H1 (cell line): ENCODE results near the gene SRSF1. TPM values are rescaled to one million over a fixed set of nuclear protein-coding genes. Genes with fewer than 3 reads are reported as not detected.

ENCODE experiments used
- CTCF ChIA-PET: fragments of 300-600 bp; sonication (Branson Sonifier 250); formaldehyde crosslinking; loops from one replicate; lab custom pipeline; 2021; ENCODE audit not compliant: partially characterized antibody; lab: Charles Lee
- POLR2A ChIA-PET: fragments of 300-600 bp; sonication (Branson Sonifier 250); formaldehyde crosslinking; loops from one replicate; lab custom pipeline; 2021; ENCODE audit warnings: inconsistent platforms; ENCODE audit not compliant: partially characterized antibody; lab: Charles Lee
- DNase-seq, 2 experiments: peaks; one replicate each; pipeline versions ENCODE4 v3.0.0 to v3.0.0-alpha.2; 2010 to 2022; ENCODE audit warnings: low spot score in 2 of 2, low read depth in 1 of 2, mixed read lengths in 1 of 2
- FAIRE-seq: peaks from 2 replicates; lab custom pipeline; 2011; peaks lifted over from hg19 to GRCh38; lab: Jason Lieb, UNC
- H2AFZ ChIP-seq: 2 replicates; pipeline ENCODE4 v1.8.1; 2012; ENCODE audit warnings: low read length, inconsistent platforms
- H2AK5ac ChIP-seq: 2 replicates; pipeline ENCODE4 v1.6.1; 2013; ENCODE audit warnings: low read depth, low read length
- H2BK120ac ChIP-seq: replicated peaks from 2 replicates; pipeline ENCODE3; 2013; ENCODE audit warnings: low read depth, low read length, inconsistent platforms
- H2BK12ac ChIP-seq: 2 replicates; pipeline ENCODE4 v1.6.1; 2013; ENCODE audit warnings: low read depth, low read length
- H2BK15ac ChIP-seq: 2 replicates; pipeline ENCODE4 v1.6.1; 2013; ENCODE audit warnings: low read length
- H2BK20ac ChIP-seq: 2 replicates; pipeline ENCODE4 v1.6.1; 2013; ENCODE audit warnings: low read length
- H2BK5ac ChIP-seq: 2 replicates; pipeline ENCODE4 v1.6.1; 2013; ENCODE audit warnings: low read depth, low read length
- H3K14ac ChIP-seq: 2 replicates; pipeline ENCODE4 v1.6.1; 2013; ENCODE audit warnings: inconsistent platforms; ENCODE audit not compliant: insufficient read length
- H3K18ac ChIP-seq: 2 replicates; pipeline ENCODE4 v1.6.1; 2013; ENCODE audit warnings: low read length; ENCODE audit errors: extremely low read depth
- H3K23ac ChIP-seq: 2 replicates; pipeline ENCODE4 v1.6.1; 2013; ENCODE audit warnings: inconsistent platforms; ENCODE audit not compliant: insufficient read length
- H3K23me2 ChIP-seq: 2 replicates; pipeline ENCODE4 v1.6.1; 2013; ENCODE audit warnings: low read depth, low read length
- H3K27ac ChIP-seq: 2 replicates; pipeline ENCODE4 v1.6.1; 2011; ENCODE audit warnings: low read depth, low read length, inconsistent platforms
- H3K27me3 ChIP-seq, 4 experiments: replicated peaks in 1 of 4; 1 replicate in 1 of 4; 2 replicates in 3 of 4; pipeline versions ENCODE4 v1.6.1 to v1.8.1; 2011 to 2013; ENCODE audit warnings: low read length in 3 of 4, mild to moderate bottlenecking in 3 of 4, inconsistent platforms in 2 of 4, mixed read lengths in 2 of 4, moderate library complexity in 1 of 4; ENCODE audit not compliant: control insufficient read depth in 3 of 4, insufficient read depth in 3 of 4; ENCODE audit errors: extremely low read depth in 1 of 4
- H3K36me3 ChIP-seq, 4 experiments: 2 replicates each; pipeline versions ENCODE4 v1.6.1 to v1.8.1; 2011 to 2013; ENCODE audit warnings: mild to moderate bottlenecking in 4 of 4, low read length in 3 of 4, moderate library complexity in 2 of 4, control low read depth in 1 of 4, inconsistent platforms in 1 of 4; ENCODE audit not compliant: insufficient read depth in 4 of 4, control insufficient read depth in 2 of 4
- H3K4ac ChIP-seq: replicated peaks from 2 replicates; pipeline ENCODE3; 2013; ENCODE audit warnings: low read length, low read depth, mixed read lengths, inconsistent platforms; ENCODE audit not compliant: insufficient read length
- H3K4me1 ChIP-seq, 4 experiments: replicated peaks in 1 of 4; 1 replicate in 1 of 4; 2 replicates in 3 of 4; pipeline versions ENCODE4 v1.6.1 to v1.8.1; 2011 to 2013; ENCODE audit warnings: low read length in 3 of 4, inconsistent platforms in 2 of 4, mixed read lengths in 1 of 4; ENCODE audit not compliant: insufficient read depth in 4 of 4, control insufficient read depth in 3 of 4
- H3K4me2 ChIP-seq, 2 experiments: 2 replicates each; pipeline versions ENCODE4 v1.6.1 to v1.8.1; 2011 to 2013; ENCODE audit warnings: low read depth in 2 of 2, low read length in 2 of 2, control low read depth in 1 of 2, inconsistent platforms in 1 of 2, mild to moderate bottlenecking in 1 of 2; ENCODE audit not compliant: insufficient read depth in 1 of 2
- H3K4me3 ChIP-seq, 4 experiments: fragments of 200-600, 300-600 bp in 1 of 4; sonication (generic), shearing (Covaris generic), sonication (Bioruptor Twin) in 1 of 4; 2 replicates each; pipeline versions ENCODE4 v1.5.1 to v1.8.1; 2011 to 2016; ENCODE audit warnings: low read length in 4 of 4, low read depth in 3 of 4, control low read depth in 2 of 4, inconsistent platforms in 2 of 4, mild to moderate bottlenecking in 2 of 4, mixed read lengths in 1 of 4, moderate library complexity in 1 of 4; ENCODE audit not compliant: insufficient read depth in 2 of 4; ENCODE audit errors: extremely low read depth in 1 of 4
- H3K56ac ChIP-seq: replicated peaks from 2 replicates; pipeline ENCODE3; 2013; ENCODE audit warnings: low read depth, mild to moderate bottlenecking, mixed read lengths, low read length, inconsistent platforms; ENCODE audit not compliant: insufficient read length
- H3K79me1 ChIP-seq: 2 replicates; pipeline ENCODE4 v1.6.1; 2013; ENCODE audit warnings: low read depth, low read length, control low read depth
- H3K79me2 ChIP-seq, 2 experiments: 2 replicates each; pipeline versions ENCODE4 v1.6.1 to v1.8.1; 2012 to 2013; ENCODE audit warnings: low read length in 2 of 2, mild to moderate bottlenecking in 2 of 2, inconsistent platforms in 1 of 2; ENCODE audit not compliant: insufficient read depth in 2 of 2, control insufficient read depth in 1 of 2
- H3K9ac ChIP-seq, 4 experiments: replicated peaks in 1 of 4; 1 replicate in 1 of 4; 2 replicates in 3 of 4; pipeline versions ENCODE4 v1.6.1 to v1.8.1; 2011 to 2013; ENCODE audit warnings: low read depth in 3 of 4, low read length in 3 of 4, control low read depth in 2 of 4, mild to moderate bottlenecking in 2 of 4, moderate library complexity in 2 of 4, inconsistent platforms in 1 of 4; ENCODE audit errors: extremely low read depth in 1 of 4
- H3K9me3 ChIP-seq, 2 experiments: 2 replicates each; pipeline versions ENCODE4 v1.6.1 to v1.8.1; 2012 to 2013; ENCODE audit warnings: mild to moderate bottlenecking in 2 of 2, moderate library complexity in 2 of 2, control low read depth in 1 of 2, inconsistent platforms in 1 of 2, low read depth in 1 of 2, low read length in 1 of 2, mixed read lengths in 1 of 2; ENCODE audit not compliant: insufficient read depth in 2 of 2
- H4K20me1 ChIP-seq, 2 experiments: replicated peaks in 1 of 2; 2 replicates each; pipeline versions ENCODE3 to v1.8.1; 2011 to 2013; ENCODE audit warnings: inconsistent platforms in 2 of 2, low read length in 2 of 2, mild to moderate bottlenecking in 1 of 2; ENCODE audit not compliant: insufficient read depth in 2 of 2, control insufficient read depth in 1 of 2
- H4K5ac ChIP-seq: 2 replicates; pipeline ENCODE4 v1.6.1; 2013; ENCODE audit warnings: low read length, low read depth, mixed read lengths, inconsistent platforms; ENCODE audit not compliant: insufficient read length
- H4K8ac ChIP-seq: 2 replicates; pipeline ENCODE4 v1.8.0; 2013; ENCODE audit warnings: mild to moderate bottlenecking, moderate library complexity, low read length, inconsistent platforms; ENCODE audit not compliant: insufficient read depth; ENCODE audit errors: extremely low read depth
- H4K91ac ChIP-seq: replicated peaks from 2 replicates; pipeline ENCODE3; 2013; ENCODE audit warnings: low read length, mixed read lengths, inconsistent platforms; ENCODE audit not compliant: insufficient read length
- BCL11A ChIP-seq, 2 experiments: IDR thresholded peaks; one replicate each; pipeline ENCODE4 v1.6.1; 2011; ENCODE audit warnings: low read depth in 2 of 2, low read length in 2 of 2, mild to moderate bottlenecking in 2 of 2
- BRCA1 ChIP-seq: IDR thresholded peaks from 2 replicates; pipeline ENCODE4 v1.6.1; 2012; ENCODE audit warnings: low read depth, low read length, improper control_type of control experiment
- CTBP2 ChIP-seq: IDR thresholded peaks from 2 replicates; pipeline ENCODE4 v1.7.0; 2011; ENCODE audit warnings: borderline replicate concordance, mild to moderate bottlenecking, moderate library complexity, mixed read lengths, low read length; ENCODE audit not compliant: insufficient read depth, insufficient read length
- EP300 ChIP-seq, 2 experiments: IDR thresholded peaks; 1 replicate in 1 of 2; 2 replicates in 1 of 2; pipeline ENCODE4 v1.6.1; 2011 to 2012; ENCODE audit warnings: low read depth in 2 of 2, low read length in 2 of 2, mild to moderate bottlenecking in 2 of 2, borderline replicate concordance in 1 of 2, inconsistent platforms in 1 of 2, moderate library complexity in 1 of 2
- KDM5A ChIP-seq: fragments of 200-600 bp; IDR thresholded peaks from 2 replicates; pipeline ENCODE4 v1.7.1; 2012; ENCODE audit warnings: mild to moderate bottlenecking, low read length, inconsistent platforms, mixed read lengths
- NRF1 ChIP-seq: IDR thresholded peaks from 2 replicates; pipeline ENCODE4 v1.6.1; 2011; ENCODE audit warnings: mild to moderate bottlenecking, low read depth, low read length, improper control_type of control experiment
- TAF7 ChIP-seq: optimal IDR thresholded peaks from 2 replicates; pipeline ENCODE3; 2011; ENCODE audit warnings: low read depth, mild to moderate bottlenecking, inconsistent platforms, low read length, moderate library complexity, borderline replicate concordance
- TBP ChIP-seq: IDR thresholded peaks from 2 replicates; pipeline ENCODE4 v1.6.1; 2011; ENCODE audit warnings: low read depth, low read length, improper control_type of control experiment
- polyA plus RNA-seq, 7 experiments: library from polyadenylated mRNA; depleted of rRNA in 3 of 7; stranded (reverse) in 5 of 7; unstranded in 2 of 7; fragments of >200 nt in 5 of 7; fragments of 200-250 nt in 2 of 7; gene quantifications; 1 replicate in 5 of 7; 2 replicates in 1 of 7; 4 replicates in 1 of 7; pipeline versions ENCODE4 v1.2.1 to v1.2.3, GENCODE V29; 2011 to 2013; ENCODE audit warnings: missing spikeins in 2 of 7, mixed read lengths in 2 of 7
- total RNA-seq: library from RNA; stranded (reverse); fragmentation: NEBNext Ultra II Directional; extraction: Animal tissue kit (Norgen Biotek cat#: 25700); gene quantifications from 2 replicates; pipeline ENCODE4 v1.2.1, GENCODE V29; 2021
- TF ChIP-seq, protein P1 (sequence below): IDR thresholded peaks from 2 replicates; pipeline ENCODE4 v1.6.1; 2012; ENCODE audit warnings: inconsistent platforms

SRSF1 gene
- total and polyA plus RNA-seq, 2 of the 8 experiments (the other 6 are each of a cell fraction or from before 2014, with no cell fraction given): 149 to 429 TPM

DNA sequence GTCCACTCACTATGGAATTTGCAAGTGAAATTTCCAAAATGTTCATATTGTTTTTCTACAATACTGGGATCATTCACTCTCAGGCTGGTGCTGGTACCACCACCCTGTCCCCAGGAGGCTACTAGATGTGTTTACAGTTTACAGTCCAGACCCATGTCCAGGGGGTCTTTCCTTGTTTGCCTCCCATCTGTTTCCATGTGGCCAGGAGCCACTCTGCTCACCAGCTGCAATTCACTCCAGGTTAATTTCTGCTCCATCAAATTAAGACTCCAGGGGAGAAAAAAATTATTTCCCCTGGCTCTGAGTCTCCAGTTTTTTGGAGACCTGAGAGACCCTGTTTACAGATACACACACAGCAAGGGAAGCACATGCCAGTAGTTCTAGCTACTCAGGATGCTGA, 12.5 kb upstream of the SRSF1 start:
- no peak overlapping the region for H3K4me2 ChIP-seq
- no peak overlapping the region for H2BK120ac ChIP-seq
- ChIA-PET CTCF (interaction anchor here (0.8 to 1.4 kb wide), 3 partner anchors 20 to 185 kb away, joined by 3 to 4 read pairs (median 3); no protein-coding TSS in a partner anchor), POLR2A (interaction anchor here (0.6 to 3.4 kb wide), 6 partner anchors 9 to 808 kb away, joined by 4 to 32 read pairs (median 4); partner anchors contain the start of genes MRPS23 and SRSF1)
- H3K27me3 ChIP-seq: no peaks in the 10 kb centered on the region
- no peaks in the 10 kb centered on the region for H4K20me1 ChIP-seq
- FAIRE-seq (no peak), DNase-seq (no peak)
- no peak overlapping the region for H3K4ac ChIP-seq
- no peak overlapping the region for H4K5ac ChIP-seq
- H2BK12ac ChIP-seq: no peak overlapping the region
- no peaks in the 10 kb centered on the region for H3K79me2 ChIP-seq
- H4K91ac ChIP-seq: no peak overlapping the region
- H3K23me2 ChIP-seq: no peaks in the 10 kb centered on the region
- H2AK5ac ChIP-seq: no peak overlapping the region
- H3K14ac ChIP-seq: no peak overlapping the region
- TF ChIP-seq TBP (no peak), BCL11A (IDR thresholded peaks at IDR 0.05; ENCODE audit: low read depth in 2 of 2, low read length in 2 of 2) (no peak), EP300 (IDR thresholded peaks at IDR 0.05; ENCODE audit: borderline replicate concordance in 1 of 2, low read depth in 2 of 2, low read length in 2 of 2) (no peak), TAF7 (no peak), NRF1 (no peak), CTBP2 (no peak), KDM5A (no peak), BRCA1 (no peak)
- TF ChIP-seq, protein P1, sequence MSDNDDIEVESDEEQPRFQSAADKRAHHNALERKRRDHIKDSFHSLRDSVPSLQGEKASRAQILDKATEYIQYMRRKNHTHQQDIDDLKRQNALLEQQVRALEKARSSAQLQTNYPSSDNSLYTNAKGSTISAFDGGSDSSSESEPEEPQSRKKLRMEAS: no peak
- no peaks in the 10 kb centered on the region for H3K9me3 ChIP-seq
- no peak overlapping the region for H3K27ac ChIP-seq
- H2BK20ac ChIP-seq: no peak overlapping the region
- H2BK5ac ChIP-seq: no peak overlapping the region
- H3K23ac ChIP-seq: no peak overlapping the region
- peaks cover 0 to 6% (median 2%) of the 10 kb centered on the region in 4 experiments; a peak in 2 of 7 replicates for H3K4me1 ChIP-seq
- no peak overlapping the region for H3K56ac ChIP-seq
- no peak overlapping the region for H3K18ac ChIP-seq
- no peaks in the 10 kb centered on the region for H3K36me3 ChIP-seq
- no peaks in the 10 kb centered on the region for H3K79me1 ChIP-seq
- no peak overlapping the region for H4K8ac ChIP-seq
- no peak overlapping the region for H3K9ac ChIP-seq
- H2AFZ ChIP-seq: no peak overlapping the region
- H3K4me3 ChIP-seq: no peak overlapping the region
- H2BK15ac ChIP-seq: no peak overlapping the region
